K562 (cell line): Measurements from ENCODE around the gene DDAH2.
"Not testable (repeated sequence)": the region's sequence is repeated elsewhere in the genome, so short reads cannot be mapped to it uniquely, and the experiment has no call there.

Experiments used
- BACH1 ChIP-seq: fragments of 200-800 bp; sonication (Bioruptor generic); IDR thresholded peaks from 2 replicates; pipeline ENCODE4 v1.6.1; 2016; ENCODE audit warnings: missing genetic modification characterization, missing compliant biosample characterization
- CREB5 ChIP-seq: fragments of 250-450 bp; sonication (Bioruptor Pico); IDR thresholded peaks from 2 replicates; pipeline ENCODE4 v1.5.0; 2020; ENCODE audit warnings: mild to moderate bottlenecking
- CTCF ChIP-seq, 3 experiments: IDR thresholded peaks in 2 of 3; conservative IDR thresholded peaks in 1 of 3; 2 replicates each; pipeline ENCODE4 v1.5.1; 2011 to 2012; ENCODE audit warnings: low read length in 3 of 3, mild to moderate bottlenecking in 3 of 3, control low read depth in 2 of 3, improper control_type of control experiment in 1 of 3, inconsistent platforms in 1 of 3, low read depth in 1 of 3, mixed read lengths in 1 of 3, moderate library complexity in 1 of 3; ENCODE audit not compliant: insufficient read depth in 2 of 3
- ZC3H4 ChIP-seq: sonication (generic); formaldehyde crosslinking; IDR thresholded peaks from 2 replicates; pipeline ENCODE4 v1.9.0; 2021; ENCODE audit warnings: missing genetic modification reagents, borderline replicate concordance
- ZFP36 ChIP-seq: fragments of 150-350 bp; IDR thresholded peaks from 2 replicates; pipeline ENCODE4 v1.6.1; 2018; ENCODE audit warnings: low read length, low read depth; ENCODE audit not compliant: partially characterized antibody
- ZZZ3 ChIP-seq: fragments of 450-650 bp; IDR thresholded peaks from 2 replicates; pipeline ENCODE4 v1.6.1; 2016; ENCODE audit warnings: antibody characterized with exemption, mild to moderate bottlenecking, moderate library complexity

DNA sequence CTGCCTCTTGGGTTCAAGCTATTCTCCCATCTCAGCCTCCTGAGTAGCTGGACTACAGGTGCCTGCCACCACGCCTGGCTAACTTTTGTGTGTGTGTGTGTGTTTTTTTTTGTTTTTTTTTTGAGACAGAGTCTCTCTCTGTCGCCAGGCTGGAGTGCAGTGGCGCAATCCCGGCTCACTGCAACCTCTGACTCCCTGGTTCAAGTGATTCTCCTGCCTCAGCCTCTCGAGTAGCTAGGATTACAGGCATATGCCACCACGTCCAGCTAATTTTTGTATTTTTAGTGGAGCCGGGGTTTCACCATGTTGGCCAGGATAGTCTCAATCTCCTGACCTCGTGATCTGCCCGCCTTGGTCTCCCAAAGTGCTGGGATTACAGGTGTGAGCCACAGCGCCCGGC is 19.9 kb downstream of the DDAH2 start:
- not testable (repeated sequence) for TF ChIP-seq CTCF (IDR thresholded peaks at IDR 0.05 in 2 of 3, conservative IDR thresholded peaks at IDR 0.05 in 1 of 3; ENCODE audit: insufficient read depth in 2 of 3, low read depth in 1 of 3, low read length in 3 of 3); ZZZ3; CREB5 (CRISPR knock-in tag); BACH1 (tag); ZFP36; ZC3H4
